Esophagus muscularis mucosa (tissue), 4 donors: ENCODE results near the gene XYLT1.

ENCODE experiments used
- EP300 ChIP-seq: sonication (generic); formaldehyde crosslinking; IDR thresholded peaks from one replicate; pipeline ENCODE4 v1.6.1; 2017; ENCODE audit warnings: antibody characterized with exemption
- POLR2A ChIP-seq: fragments of 450-650 bp; IDR thresholded peaks from one replicate; pipeline ENCODE4 v1.6.1; 2017; ENCODE audit warnings: antibody characterized with exemption, moderate library complexity, mild to moderate bottlenecking, low read depth
- TF ChIP-seq, protein P1 (sequence below), 3 experiments: fragments of 200-600 bp in 2 of 3; fragments of 450-650 bp in 1 of 3; sonication (generic) in 2 of 3; IDR thresholded peaks; one replicate each; pipeline ENCODE4 v1.5.1; 2017 to 2019; ENCODE audit warnings: antibody characterized with exemption in 3 of 3, mild to moderate bottlenecking in 2 of 3, moderate library complexity in 1 of 3

- TF ChIP-seq, protein P1, sequence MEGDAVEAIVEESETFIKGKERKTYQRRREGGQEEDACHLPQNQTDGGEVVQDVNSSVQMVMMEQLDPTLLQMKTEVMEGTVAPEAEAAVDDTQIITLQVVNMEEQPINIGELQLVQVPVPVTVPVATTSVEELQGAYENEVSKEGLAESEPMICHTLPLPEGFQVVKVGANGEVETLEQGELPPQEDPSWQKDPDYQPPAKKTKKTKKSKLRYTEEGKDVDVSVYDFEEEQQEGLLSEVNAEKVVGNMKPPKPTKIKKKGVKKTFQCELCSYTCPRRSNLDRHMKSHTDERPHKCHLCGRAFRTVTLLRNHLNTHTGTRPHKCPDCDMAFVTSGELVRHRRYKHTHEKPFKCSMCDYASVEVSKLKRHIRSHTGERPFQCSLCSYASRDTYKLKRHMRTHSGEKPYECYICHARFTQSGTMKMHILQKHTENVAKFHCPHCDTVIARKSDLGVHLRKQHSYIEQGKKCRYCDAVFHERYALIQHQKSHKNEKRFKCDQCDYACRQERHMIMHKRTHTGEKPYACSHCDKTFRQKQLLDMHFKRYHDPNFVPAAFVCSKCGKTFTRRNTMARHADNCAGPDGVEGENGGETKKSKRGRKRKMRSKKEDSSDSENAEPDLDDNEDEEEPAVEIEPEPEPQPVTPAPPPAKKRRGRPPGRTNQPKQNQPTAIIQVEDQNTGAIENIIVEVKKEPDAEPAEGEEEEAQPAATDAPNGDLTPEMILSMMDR (IDR thresholded peaks at IDR 0.05), result no peak
- TF ChIP-seq POLR2A (no peak), EP300 (no peak)
Measured at GRCh38 chr16:17364319-17365210, 106.2 kb downstream of the XYLT1 start.
